K562 (cell line): ENCODE results near the gene EPX. TPM values are rescaled to one million over a fixed set of nuclear protein-coding genes. Genes with fewer than 3 reads are reported as not detected.

Experiments used
- ATAC-seq: fragments of 200-7000 bp; cut with Tn5 transposase; 3 replicates; pipeline ENCODE4 v1.9.1; 2020; ENCODE audit warnings: moderate library complexity
- BruUV-seq: library from RNA; stranded (reverse); fragments of 400-500 nt; replicated peaks from 2 replicates; lab custom pipeline; 2021; lab: Mats Ljungman, UMichigan
- CTCF ChIA-PET: fragments of 300-600 bp; formaldehyde crosslinking; extraction: SDS; loops from one replicate; lab custom pipeline; 2021; ENCODE audit warnings: low intra/inter-chr PET ratio; lab: Yijun Ruan, JAX
- POLR2A ChIA-PET: fragments of 300-600, 350-650 bp; sonication (Branson Sonifier 250); formaldehyde crosslinking; extraction: SDS; loops from one replicate; lab custom pipeline; 2021; ENCODE audit warnings: antibody characterized with exemption, inconsistent platforms; lab: Yijun Ruan, JAX
- DNase-seq, 4 experiments: peaks; one replicate each; pipeline versions ENCODE4 v3.0.0 to v3.0.0-alpha.2; 2011 to 2018; ENCODE audit warnings: low spot score in 3 of 4, mixed read lengths in 3 of 4; ENCODE audit errors: extremely low read depth in 1 of 4
- FAIRE-seq: peaks from 2 replicates; lab custom pipeline; 2011; peaks lifted over from hg19 to GRCh38; lab: Jason Lieb, UNC
- H2AFZ ChIP-seq: 2 replicates; pipeline ENCODE4 v1.6.0; 2011; ENCODE audit warnings: low read depth, low read length, control low read depth, inconsistent platforms
- H3K27ac ChIP-seq: fragments of 200-600 bp; 3 replicates; pipeline ENCODE4 v1.8.0; 2011; ENCODE audit warnings: low read depth, mild to moderate bottlenecking, control low read depth, inconsistent platforms, low read length, moderate library complexity, mixed read lengths; ENCODE audit errors: extremely low read depth
- H3K27me3 ChIP-seq, 2 experiments: fragments of 300-600 bp in 1 of 2; 2 replicates in 1 of 2; 3 replicates in 1 of 2; pipeline versions ENCODE4 v1.6.0 to v1.8.0; 2011; ENCODE audit warnings: inconsistent platforms in 2 of 2, low read length in 2 of 2, mild to moderate bottlenecking in 1 of 2, mixed read lengths in 1 of 2, moderate library complexity in 1 of 2; ENCODE audit not compliant: control insufficient read depth in 2 of 2, insufficient read depth in 2 of 2
- H3K36me3 ChIP-seq: fragments of 300-600 bp; 3 replicates; pipeline ENCODE4 v1.8.0; 2011; ENCODE audit warnings: mild to moderate bottlenecking, low read length, inconsistent platforms; ENCODE audit not compliant: control insufficient read depth, insufficient read depth
- H3K4me1 ChIP-seq, 2 experiments: fragments of 200-600 bp in 1 of 2; replicated peaks in 1 of 2; 2 replicates in 1 of 2; 3 replicates in 1 of 2; pipeline versions ENCODE4 v1.5.1 to v1.8.0; 2011; ENCODE audit warnings: inconsistent platforms in 2 of 2, low read length in 2 of 2, mild to moderate bottlenecking in 1 of 2, mixed read lengths in 1 of 2, moderate library complexity in 1 of 2; ENCODE audit not compliant: control insufficient read depth in 2 of 2, insufficient read depth in 2 of 2
- H3K4me2 ChIP-seq: 2 replicates; pipeline ENCODE4 v1.6.1; 2011; ENCODE audit warnings: low read length, control low read depth, inconsistent platforms, mixed read lengths; ENCODE audit not compliant: insufficient read depth
- H3K4me3 ChIP-seq: fragments of 200-600 bp; sonication (generic), shearing (Covaris generic); 2 replicates; pipeline ENCODE4 v1.5.1; 2016; ENCODE audit warnings: control low read depth, inconsistent platforms
- H3K79me2 ChIP-seq: fragments of 200-600 bp; 3 replicates; pipeline ENCODE4 v1.8.0; 2011; ENCODE audit warnings: low read length, inconsistent platforms; ENCODE audit not compliant: control insufficient read depth, insufficient read depth
- H3K9ac ChIP-seq, 2 experiments: 2 replicates each; pipeline versions ENCODE4 v1.6.0 to v1.6.1; 2011; ENCODE audit warnings: low read depth in 2 of 2, low read length in 2 of 2, control low read depth in 1 of 2, inconsistent platforms in 1 of 2, mild to moderate bottlenecking in 1 of 2, mixed read lengths in 1 of 2; ENCODE audit not compliant: insufficient read depth in 1 of 2
- H3K9me1 ChIP-seq: one replicate; pipeline ENCODE4 v1.6.0; 2011; ENCODE audit warnings: inconsistent platforms, mild to moderate bottlenecking, low read length, moderate library complexity; ENCODE audit not compliant: control insufficient read depth, insufficient read depth
- H3K9me3 ChIP-seq: replicated peaks from 2 replicates; pipeline ENCODE4 v1.5.1; 2011; ENCODE audit warnings: low read depth, low read length, inconsistent platforms; ENCODE audit not compliant: control insufficient read depth, insufficient read depth
- H4K20me1 ChIP-seq: replicated peaks from 2 replicates; pipeline ENCODE4 v1.6.1; 2011; ENCODE audit warnings: low read length, inconsistent platforms, mixed read lengths; ENCODE audit not compliant: control insufficient read depth, insufficient read depth
- L3MBTL2 ChIP-seq: fragments of 450-650 bp; IDR thresholded peaks from 2 replicates; pipeline ENCODE4 v1.6.1; 2016; ENCODE audit warnings: mild to moderate bottlenecking, moderate library complexity
- NR2C2 ChIP-seq, 2 experiments: fragments of 200-800 bp in 1 of 2; sonication (Bioruptor generic) in 1 of 2; sonication (generic) in 1 of 2; formaldehyde crosslinking in 1 of 2; IDR thresholded peaks; 2 replicates each; pipeline versions ENCODE4 v1.6.1 to v1.8.0; 2016 to 2022; ENCODE audit warnings: mild to moderate bottlenecking in 1 of 2, missing compliant biosample characterization in 1 of 2, missing genetic modification characterization in 1 of 2, missing genetic modification reagents in 1 of 2
- RBM15 ChIP-seq: fragments of 200-400 bp; formaldehyde crosslinking; IDR thresholded peaks from 2 replicates; pipeline ENCODE4 v1.6.1; 2018; ENCODE audit warnings: mild to moderate bottlenecking, low read length, moderate library complexity; ENCODE audit not compliant: insufficient read depth
- WGBS: fragments of 100-300 bp; shearing (Covaris generic); methylation state at CpG from one replicate; pipeline ENCODE4 v1.1.6; 2016; ENCODE audit warnings: low coverage, mixed read lengths; ENCODE audit not compliant: insufficient coverage; ENCODE audit errors: missing lambda C conversion rate; 5-methylcytosine and 5-hydroxymethylcytosine counted together
- in situ Hi-C: fragments of 300-500 bp; cut with MboI; formaldehyde crosslinking; loops from 4 replicates; pipeline ENCODE4 v1.15.0; 2018; ENCODE audit warnings: inconsistent platforms, mixed read lengths
- intact Hi-C: fragments of 100-400 bp; cut with micrococcal nuclease; formaldehyde crosslinking; loops from 2 replicates; pipeline ENCODE4 v1.14.2; 2022
- polyA plus RNA-seq, 8 experiments: library from polyadenylated mRNA; depleted of rRNA in 4 of 8; stranded (reverse) in 5 of 8; unstranded in 3 of 8; fragments of >200 nt; fragmentation: Nextera tagmentation in 2 of 8; fragmentation: Illumina TruSeq in 1 of 8; extraction: Ambion mirVana in 2 of 8; extraction: Trizol in 1 of 8; gene quantifications; 2 replicates each; pipeline versions ENCODE4 v1.2.1 to v1.2.3, GENCODE V29; 2011 to 2014; ENCODE audit warnings: inconsistent platforms in 1 of 8, missing spikeins in 1 of 8
- total RNA-seq, 7 experiments: library from RNA; depleted of rRNA in 6 of 7; stranded (reverse); fragments of >200 nt in 6 of 7; fragmentation: Illumina TruSeq in 2 of 7; extraction: Trizol in 2 of 7; gene quantifications; 2 replicates each; pipeline versions ENCODE4 v1.2.1 to v1.2.3, GENCODE V29; 2011 to 2021; ENCODE audit warnings: low replicate concordance in 1 of 7
- TF ChIP-seq, protein P1 (sequence below): fragments of 450-650 bp; IDR thresholded peaks from 2 replicates; pipeline ENCODE4 v1.7.1; 2018; ENCODE audit warnings: mild to moderate bottlenecking, low read depth; ENCODE audit not compliant: partially characterized antibody
- TF ChIP-seq, protein P2 (sequence below): fragments of 200-800 bp; sonication (Bioruptor generic); IDR thresholded peaks from 2 replicates; pipeline ENCODE4 v1.6.1; 2017; ENCODE audit warnings: missing genetic modification characterization, missing compliant biosample characterization

The EPX gene
- total and polyA plus RNA-seq, 9 of the 15 experiments (the other 6 are each of a cell fraction or from before 2014, with no cell fraction given): 0.07 to 0.33 (median 0.19) TPM; not detected in 3

DNA sequence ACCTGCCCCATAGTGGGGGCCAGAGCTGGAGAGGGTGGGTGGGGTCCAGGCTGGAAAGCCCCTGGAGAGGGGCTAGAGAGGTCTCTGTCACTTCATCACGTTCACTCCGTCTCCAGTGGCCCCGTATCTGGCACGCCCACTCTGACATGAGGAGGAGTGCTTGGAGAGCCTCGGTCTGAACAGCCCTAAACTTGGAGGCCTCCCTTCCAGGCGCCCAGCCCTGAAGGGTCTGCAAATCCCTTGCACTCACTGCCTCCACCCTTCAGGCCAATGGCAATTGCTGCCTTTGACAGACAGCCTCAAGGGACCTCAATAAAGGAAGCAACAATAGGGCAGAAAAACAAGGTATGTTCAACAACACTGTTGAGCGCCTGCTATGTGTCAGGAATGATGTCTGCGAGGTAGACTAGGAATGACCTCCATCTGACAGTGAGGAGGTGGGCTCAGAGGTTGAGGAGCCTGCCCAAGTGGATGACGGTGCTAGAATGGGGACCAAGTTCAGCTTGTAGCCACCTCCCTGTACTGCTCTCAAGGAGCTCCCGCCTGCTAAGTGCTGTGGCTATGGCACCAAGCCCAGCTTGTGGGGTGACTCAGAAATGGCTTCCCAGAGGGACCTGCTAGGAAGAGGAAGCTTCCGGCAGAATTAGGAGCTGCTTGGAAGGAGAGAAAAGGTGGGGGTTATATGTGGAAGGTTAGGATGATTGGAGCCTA, 2.9 kb upstream of the EPX start (continued):
- TF ChIP-seq, protein P1, sequence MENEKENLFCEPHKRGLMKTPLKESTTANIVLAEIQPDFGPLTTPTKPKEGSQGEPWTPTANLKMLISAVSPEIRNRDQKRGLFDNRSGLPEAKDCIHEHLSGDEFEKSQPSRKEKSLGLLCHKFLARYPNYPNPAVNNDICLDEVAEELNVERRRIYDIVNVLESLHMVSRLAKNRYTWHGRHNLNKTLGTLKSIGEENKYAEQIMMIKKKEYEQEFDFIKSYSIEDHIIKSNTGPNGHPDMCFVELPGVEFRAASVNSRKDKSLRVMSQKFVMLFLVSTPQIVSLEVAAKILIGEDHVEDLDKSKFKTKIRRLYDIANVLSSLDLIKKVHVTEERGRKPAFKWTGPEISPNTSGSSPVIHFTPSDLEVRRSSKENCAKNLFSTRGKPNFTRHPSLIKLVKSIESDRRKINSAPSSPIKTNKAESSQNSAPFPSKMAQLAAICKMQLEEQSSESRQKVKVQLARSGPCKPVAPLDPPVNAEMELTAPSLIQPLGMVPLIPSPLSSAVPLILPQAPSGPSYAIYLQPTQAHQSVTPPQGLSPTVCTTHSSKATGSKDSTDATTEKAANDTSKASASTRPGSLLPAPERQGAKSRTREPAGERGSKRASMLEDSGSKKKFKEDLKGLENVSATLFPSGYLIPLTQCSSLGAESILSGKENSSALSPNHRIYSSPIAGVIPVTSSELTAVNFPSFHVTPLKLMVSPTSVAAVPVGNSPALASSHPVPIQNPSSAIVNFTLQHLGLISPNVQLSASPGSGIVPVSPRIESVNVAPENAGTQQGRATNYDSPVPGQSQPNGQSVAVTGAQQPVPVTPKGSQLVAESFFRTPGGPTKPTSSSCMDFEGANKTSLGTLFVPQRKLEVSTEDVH: no peak

DNA sequence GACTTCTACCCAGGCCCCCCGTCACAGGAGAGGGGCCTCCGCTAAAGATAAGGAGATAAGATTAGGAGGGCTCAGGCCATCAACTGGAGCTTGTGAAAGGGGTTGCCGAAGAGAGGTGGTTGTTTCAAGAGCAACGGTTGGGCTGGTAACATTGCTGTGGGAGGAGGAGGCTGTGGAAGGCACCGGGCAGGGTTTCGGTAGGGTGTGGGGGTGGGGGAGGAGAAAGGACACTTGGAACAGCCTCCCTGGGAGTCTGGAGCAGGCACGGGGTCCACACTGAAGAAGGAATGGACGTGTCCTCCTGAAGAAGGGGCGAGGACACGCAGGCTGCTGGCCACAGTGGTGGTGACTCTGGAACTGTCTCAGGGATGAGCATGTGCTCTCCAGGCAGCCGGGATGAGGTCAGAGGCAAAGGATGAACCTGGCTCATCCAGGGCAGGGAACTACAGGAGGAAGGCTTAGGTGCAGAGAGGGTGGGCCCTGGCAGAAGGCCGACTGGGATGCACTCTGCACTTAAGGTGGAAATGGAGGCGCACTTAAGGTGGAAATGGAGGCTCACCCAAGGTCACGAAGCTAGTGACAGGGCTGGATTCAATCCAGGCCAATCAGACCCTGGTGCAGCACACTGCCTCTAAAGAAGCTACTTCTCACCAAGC, 1.2 kb upstream of the EPX start:
- in situ Hi-C loops: no loop called here
- intact Hi-C loops: no loop called here
- no peaks in the 10 kb centered on the region for H3K9me3 ChIP-seq
- H3K27me3 ChIP-seq: peaks cover 0 to 4% of the 10 kb centered on the region in 2 experiments; a peak in 2 of 5 replicates
- H3K4me3 ChIP-seq: no peak overlapping the region
- DNase-seq (no peak), FAIRE-seq (no peak), ATAC-seq (no peak; the same call in 2 of the 3 replicates)
- H3K4me1 ChIP-seq: peaks cover 27 to 45% of the 10 kb centered on the region in 2 experiments
- no peaks in the 10 kb centered on the region for H3K79me2 ChIP-seq
- no peak overlapping the region for H3K27ac ChIP-seq
- POLR2A ChIA-PET: interaction anchor here (0.7 to 1.9 kb wide), 2 partner anchors 11 to 1204 kb away, joined by 3 to 9 read pairs; no protein-coding TSS in a partner anchor
- 11% methylated on average over 10 of the region's 14 CpGs for WGBS
- no TSS peak for BruUV-seq
- no peaks in the 10 kb centered on the region for H3K36me3 ChIP-seq
- no peaks in the 10 kb centered on the region for H3K9me1 ChIP-seq
- H3K4me2 ChIP-seq: no peak overlapping the region
- CTCF ChIA-PET: no interaction called here
- peak overlapping the region in 1 of 2 experiments; percentile 85; a peak in 2 of 4 replicates for H3K9ac ChIP-seq
- H4K20me1 ChIP-seq: no peaks in the 10 kb centered on the region; the same call in 1 of the 2 replicates
- peak overlapping the region; percentile 38 for H2AFZ ChIP-seq
- TF ChIP-seq RBM15 (no peak), L3MBTL2 (peak; percentile 36; the same call in 1 of the 2 replicates), NR2C2 (CRISPR knock-in tag; IDR thresholded peaks at IDR 0.05) (no peak), NR2C2 (tag; IDR thresholded peaks at IDR 0.05) (peak; percentile 31; the same call in 1 of the 2 replicates)
- TF ChIP-seq, protein P2, sequence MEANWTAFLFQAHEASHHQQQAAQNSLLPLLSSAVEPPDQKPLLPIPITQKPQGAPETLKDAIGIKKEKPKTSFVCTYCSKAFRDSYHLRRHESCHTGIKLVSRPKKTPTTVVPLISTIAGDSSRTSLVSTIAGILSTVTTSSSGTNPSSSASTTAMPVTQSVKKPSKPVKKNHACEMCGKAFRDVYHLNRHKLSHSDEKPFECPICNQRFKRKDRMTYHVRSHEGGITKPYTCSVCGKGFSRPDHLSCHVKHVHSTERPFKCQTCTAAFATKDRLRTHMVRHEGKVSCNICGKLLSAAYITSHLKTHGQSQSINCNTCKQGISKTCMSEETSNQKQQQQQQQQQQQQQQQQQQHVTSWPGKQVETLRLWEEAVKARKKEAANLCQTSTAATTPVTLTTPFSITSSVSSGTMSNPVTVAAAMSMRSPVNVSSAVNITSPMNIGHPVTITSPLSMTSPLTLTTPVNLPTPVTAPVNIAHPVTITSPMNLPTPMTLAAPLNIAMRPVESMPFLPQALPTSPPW (CRISPR knock-in tag): peak; percentile 42; the same call in 1 of the 2 replicates
